ENCODE results near the gene ADH6. TPM values are rescaled to one million over a fixed set of nuclear protein-coding genes. Genes with fewer than 3 reads are reported as not detected.
A peak's percentile ranks its signal among the peaks of the same experiment; 100 is the strongest.

ADH6 gene
- total and polyA plus RNA-seq, 2 of the 13 experiments (the other 11 are each of a cell fraction or from before 2014, with no cell fraction given): 39.8 to 73.9 TPM

DNA sequence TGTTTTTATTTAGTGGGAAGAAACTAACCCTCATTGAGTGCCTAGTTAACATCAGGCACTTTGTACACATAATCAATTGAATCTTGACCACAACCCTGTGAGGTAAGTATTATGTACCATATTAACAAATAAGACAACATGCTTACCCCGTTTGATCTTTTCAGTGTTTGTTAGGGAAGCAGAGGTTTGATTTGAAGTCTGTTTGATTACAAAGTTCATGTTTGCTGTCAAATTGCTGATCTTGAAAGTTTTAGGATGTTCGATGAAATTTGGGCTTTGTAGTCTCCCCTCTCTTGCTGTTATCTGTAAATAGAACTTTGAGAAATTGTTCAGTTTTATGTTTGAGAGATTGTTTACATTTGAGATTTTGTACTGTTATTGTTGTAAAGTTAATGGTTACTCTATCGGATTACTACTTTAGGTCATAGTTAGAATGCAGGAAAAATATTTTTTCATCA lies 61.5 kb downstream of the ADH6 start (continued):
- TF ChIP-seq NR1H2 (CRISPR knock-in tag; IDR thresholded peaks at IDR 0.05; ENCODE audit: borderline replicate concordance, low read depth) (no peak), PRDM10 (CRISPR knock-in tag; IDR thresholded peaks at IDR 0.05; ENCODE audit: low read depth) (0 out of 2 replicates have a peak, but pooled peaks have one; percentile 15), ZNF430 (CRISPR knock-in tag; IDR thresholded peaks at IDR 0.05) (no peak), NFATC3 (CRISPR knock-in tag; IDR thresholded peaks at IDR 0.05) (no peak), U2AF2 (IDR thresholded peaks at IDR 0.05; ENCODE audit: low read depth, low read length) (no peak), POLR2AphosphoS2 (IDR thresholded peaks at IDR 0.05; ENCODE audit: low read depth, low read length) (no peak), NR2F6 (IDR thresholded peaks at IDR 0.05) (peak; percentile 94), NR2F6 (CRISPR knock-in tag; IDR thresholded peaks at IDR 0.05) (peak; percentile 88), RFXAP (CRISPR knock-in tag; IDR thresholded peaks at IDR 0.05; ENCODE audit: borderline replicate concordance) (peak; percentile 70; the same call in 1 of the 2 replicates), SMAD3 (CRISPR knock-in tag; IDR thresholded peaks at IDR 0.05) (peak; percentile 89), ZNF709 (CRISPR knock-in tag; IDR thresholded peaks at IDR 0.05) (no peak), PLSCR1 (CRISPR knock-in tag; IDR thresholded peaks at IDR 0.05; ENCODE audit: borderline replicate concordance) (no peak), CBX5 (CRISPR knock-in tag; IDR thresholded peaks at IDR 0.05; ENCODE audit: borderline replicate concordance) (no peak), SNAPC4 (CRISPR knock-in tag; IDR thresholded peaks at IDR 0.05) (no peak)
- TF ChIP-seq, protein P1, sequence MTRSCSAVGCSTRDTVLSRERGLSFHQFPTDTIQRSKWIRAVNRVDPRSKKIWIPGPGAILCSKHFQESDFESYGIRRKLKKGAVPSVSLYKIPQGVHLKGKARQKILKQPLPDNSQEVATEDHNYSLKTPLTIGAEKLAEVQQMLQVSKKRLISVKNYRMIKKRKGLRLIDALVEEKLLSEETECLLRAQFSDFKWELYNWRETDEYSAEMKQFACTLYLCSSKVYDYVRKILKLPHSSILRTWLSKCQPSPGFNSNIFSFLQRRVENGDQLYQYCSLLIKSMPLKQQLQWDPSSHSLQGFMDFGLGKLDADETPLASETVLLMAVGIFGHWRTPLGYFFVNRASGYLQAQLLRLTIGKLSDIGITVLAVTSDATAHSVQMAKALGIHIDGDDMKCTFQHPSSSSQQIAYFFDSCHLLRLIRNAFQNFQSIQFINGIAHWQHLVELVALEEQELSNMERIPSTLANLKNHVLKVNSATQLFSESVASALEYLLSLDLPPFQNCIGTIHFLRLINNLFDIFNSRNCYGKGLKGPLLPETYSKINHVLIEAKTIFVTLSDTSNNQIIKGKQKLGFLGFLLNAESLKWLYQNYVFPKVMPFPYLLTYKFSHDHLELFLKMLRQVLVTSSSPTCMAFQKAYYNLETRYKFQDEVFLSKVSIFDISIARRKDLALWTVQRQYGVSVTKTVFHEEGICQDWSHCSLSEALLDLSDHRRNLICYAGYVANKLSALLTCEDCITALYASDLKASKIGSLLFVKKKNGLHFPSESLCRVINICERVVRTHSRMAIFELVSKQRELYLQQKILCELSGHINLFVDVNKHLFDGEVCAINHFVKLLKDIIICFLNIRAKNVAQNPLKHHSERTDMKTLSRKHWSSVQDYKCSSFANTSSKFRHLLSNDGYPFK (CRISPR knock-in tag; IDR thresholded peaks at IDR 0.05; ENCODE audit: borderline replicate concordance): no peak

All from HepG2 (cell line).